Esophagus muscularis mucosa (tissue), 2 donors: ENCODE results near the gene MICU1.

Experiments
- POLR2A ChIP-seq: fragments of 450-650 bp; IDR thresholded peaks from one replicate; pipeline ENCODE4 v1.6.1; 2017; ENCODE audit warnings: antibody characterized with exemption, moderate library complexity, mild to moderate bottlenecking, low read depth
- POLR2AphosphoS5 ChIP-seq, 2 donors: sonication (generic); formaldehyde crosslinking; IDR thresholded peaks; one replicate each; pipeline ENCODE4 v1.6.1; 2017; ENCODE audit warnings: antibody characterized with exemption in 2 of 2

- TF ChIP-seq POLR2A (no peak), POLR2AphosphoS5 (IDR thresholded peaks at IDR 0.05) (no peak)
Measured at GRCh38 chr10:72407927-72408600, 217.8 kb downstream of the MICU1 start.
